Effector CD4-positive, alpha-beta T cell (primary cell): ENCODE measurements around the gene FSTL5.

ENCODE experiments used
- DNase-seq: peaks from one replicate; pipeline ENCODE4 v3.0.0-alpha.2; 2020

FSTL5 gene

DNA sequence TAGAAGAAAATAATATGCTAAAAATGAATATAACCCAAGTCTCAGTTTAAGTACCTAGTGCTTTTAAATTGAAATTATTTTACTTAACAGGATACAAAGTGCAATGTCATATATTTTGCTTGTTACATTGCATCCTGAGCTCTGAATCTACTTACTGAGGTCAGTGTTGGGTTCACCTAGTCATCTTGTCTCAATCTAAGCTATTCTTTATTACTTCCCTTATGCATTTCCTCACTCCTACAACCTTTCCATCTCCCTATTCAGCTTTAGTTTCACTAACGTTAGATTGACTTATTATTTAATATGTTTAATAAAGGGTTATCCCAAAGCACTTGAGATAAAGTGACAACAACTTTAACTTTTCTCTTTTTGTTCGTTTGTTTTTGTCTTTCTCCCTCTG, 483.7 kb downstream of the FSTL5 start:
- no peak for DNase-seq

DNA sequence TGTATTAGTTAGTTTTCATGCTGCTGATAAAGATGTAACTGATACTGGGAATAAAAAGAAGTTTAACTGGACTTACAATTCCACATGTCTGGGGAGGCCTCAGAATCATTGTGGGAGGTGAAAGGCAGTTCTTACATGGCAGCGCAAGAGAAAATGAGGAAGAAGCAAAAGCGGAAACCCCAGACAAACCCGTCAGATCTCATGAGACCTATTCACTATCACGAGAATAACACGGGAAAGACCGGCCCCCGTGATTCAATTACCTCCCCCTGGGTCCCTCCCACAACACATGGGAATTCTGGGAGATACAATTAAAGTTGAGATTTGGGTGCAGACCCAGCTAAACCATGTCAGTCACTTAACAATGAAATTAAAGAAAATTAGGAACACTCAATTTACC, 499.1 kb downstream of the FSTL5 start:
- no peak for DNase-seq

DNA sequence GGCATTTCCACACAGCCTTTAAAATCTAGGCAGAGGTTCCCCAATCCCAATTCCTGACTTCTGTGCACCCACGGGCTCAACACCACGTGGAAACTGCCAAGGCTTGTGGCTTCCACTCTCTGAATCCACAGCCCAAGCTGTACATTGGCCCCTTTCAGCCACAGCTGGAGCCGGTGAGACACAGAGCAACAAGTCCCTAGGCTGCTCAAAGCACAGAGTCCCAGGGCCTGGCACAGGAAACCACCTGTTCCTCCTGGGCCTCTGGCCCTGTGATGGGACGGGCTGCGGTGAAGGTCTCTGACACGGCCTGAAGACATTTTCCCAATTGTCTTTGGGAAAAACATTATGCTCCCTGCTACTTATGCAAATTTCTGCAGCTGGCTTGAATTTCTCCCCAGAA, 500.0 kb downstream of the FSTL5 start:
- DNase-seq, result no peak

DNA sequence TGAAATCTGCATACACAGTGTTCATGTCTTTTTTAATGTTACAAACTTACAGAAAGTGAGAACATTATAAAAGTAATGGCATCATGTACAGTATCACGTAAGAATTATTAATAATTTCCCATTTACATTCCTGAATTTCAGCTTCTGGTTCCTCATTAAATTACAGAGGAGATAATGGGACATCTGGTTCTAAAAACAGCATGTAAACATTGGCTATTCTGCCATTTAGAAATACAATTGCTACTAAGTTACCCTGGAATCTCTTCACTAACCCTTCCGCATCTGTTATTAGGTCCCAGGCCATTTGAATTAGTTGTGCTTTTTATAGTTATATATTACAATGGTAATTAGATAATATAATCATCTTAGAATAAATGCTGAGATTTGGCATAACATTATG, 505.1 kb downstream of the FSTL5 start:
- no peak for DNase-seq

DNA sequence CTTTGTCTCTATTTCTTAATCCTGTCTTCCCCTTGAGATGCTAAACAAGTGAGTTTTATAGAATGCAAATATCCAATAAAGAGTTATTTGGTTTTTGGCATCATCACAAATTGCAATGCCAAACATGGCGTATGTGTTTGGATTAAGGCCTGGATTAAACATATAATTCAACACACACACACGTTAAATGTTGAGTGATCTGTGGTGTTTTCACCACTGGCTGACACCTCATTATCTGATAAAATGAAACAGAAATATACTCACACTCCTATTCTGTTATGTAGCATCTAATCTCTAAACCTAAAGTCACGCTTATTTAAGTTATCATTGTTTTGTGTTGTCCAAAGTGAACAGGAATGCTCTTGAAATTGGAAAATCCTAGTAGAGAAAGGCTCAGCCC, 506.2 kb downstream of the FSTL5 start:
- no peak for DNase-seq

DNA sequence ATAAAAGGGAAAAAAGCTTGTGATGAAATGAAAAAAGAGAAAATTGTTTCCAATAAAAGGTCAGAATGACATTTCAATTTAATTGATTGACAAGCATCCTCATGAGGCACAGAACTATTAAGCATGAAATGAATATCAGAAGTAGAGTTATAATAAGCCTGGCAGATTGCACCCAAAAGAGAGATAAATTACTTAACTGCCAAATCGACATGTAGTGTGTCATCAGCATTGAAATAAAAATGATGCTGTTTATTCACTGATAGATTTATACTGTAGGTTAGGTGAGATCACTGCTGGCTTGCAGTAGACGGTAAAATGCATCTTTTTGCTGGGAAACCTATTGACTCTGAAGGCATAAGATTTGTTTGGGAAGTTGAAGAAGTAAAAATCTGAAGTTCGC, 507.2 kb downstream of the FSTL5 start:
- DNase-seq, result no peak

DNA sequence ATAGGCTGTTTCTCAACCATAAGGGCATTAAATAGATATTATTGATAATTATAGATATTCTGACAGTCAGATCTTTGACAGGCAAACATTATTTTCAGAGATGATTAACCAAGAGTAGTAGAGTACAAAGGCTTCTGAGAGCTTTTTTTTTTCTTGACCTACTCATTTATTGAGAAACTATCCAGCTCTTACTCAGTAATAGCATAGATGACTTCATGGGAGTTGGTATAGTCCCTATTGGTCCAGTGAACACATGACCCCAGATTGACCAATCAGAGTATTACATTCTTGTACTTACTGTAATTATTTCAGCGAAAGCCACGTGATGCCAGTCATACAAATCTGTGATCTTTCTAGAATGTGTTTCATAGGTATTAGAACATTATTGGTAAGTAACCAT, 508.7 kb downstream of the FSTL5 start:
- DNase-seq, result no peak

DNA sequence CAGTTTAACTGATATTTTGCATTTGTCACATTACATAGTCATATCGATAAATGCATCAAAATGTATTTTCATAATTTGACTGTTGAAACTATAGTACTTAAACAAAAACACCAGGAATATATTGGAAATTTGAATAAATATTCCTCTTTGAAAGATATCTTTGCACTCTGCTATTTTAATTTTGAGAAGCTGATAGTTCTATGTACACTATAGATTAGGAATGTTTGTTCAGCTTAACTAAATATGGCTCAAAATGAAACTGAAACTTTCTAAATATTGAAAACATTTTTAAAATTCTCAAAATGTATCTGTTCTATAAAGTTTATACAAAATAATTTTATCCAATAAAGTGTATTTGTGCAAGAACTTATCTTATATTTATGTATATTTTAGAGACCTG, 510.1 kb downstream of the FSTL5 start:
- no peak for DNase-seq

DNA sequence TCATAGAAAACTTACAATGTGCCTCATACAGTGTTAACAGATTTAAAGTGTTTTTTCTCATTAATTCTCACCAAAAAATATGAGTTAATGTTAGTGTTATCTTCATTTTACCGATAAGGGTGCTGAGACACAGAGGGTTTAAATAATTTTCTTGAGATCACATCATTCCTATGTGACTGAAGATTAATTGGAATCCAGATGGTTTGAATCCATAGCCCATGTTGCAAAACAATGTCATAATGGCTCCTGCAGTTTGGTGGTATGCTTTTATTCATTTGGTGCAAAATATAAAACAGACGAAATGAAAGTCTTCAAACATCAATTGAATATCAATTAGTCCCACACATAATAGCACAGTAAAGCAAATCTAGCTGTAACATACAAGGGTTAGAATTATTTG, 512.2 kb downstream of the FSTL5 start:
- DNase-seq, result no peak

DNA sequence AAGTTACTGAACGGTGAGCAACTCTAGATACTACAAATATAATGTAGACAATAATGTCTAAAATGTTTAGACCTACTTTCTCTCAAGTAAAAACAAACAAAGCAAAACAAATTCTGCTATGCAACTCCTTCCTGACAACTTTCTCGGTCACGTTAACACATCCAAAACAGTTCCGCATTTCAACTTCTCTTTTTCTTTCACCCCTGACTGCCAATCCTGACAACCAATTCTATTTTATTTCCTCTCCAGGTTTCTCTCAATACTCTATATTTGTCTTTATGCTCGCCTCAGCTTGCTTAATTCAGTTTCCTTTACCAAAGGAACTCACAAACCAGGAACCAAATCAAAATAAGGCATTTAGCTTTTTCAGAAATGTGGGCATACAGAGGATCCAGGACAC, 513.0 kb downstream of the FSTL5 start:
- DNase-seq, result no peak

DNA sequence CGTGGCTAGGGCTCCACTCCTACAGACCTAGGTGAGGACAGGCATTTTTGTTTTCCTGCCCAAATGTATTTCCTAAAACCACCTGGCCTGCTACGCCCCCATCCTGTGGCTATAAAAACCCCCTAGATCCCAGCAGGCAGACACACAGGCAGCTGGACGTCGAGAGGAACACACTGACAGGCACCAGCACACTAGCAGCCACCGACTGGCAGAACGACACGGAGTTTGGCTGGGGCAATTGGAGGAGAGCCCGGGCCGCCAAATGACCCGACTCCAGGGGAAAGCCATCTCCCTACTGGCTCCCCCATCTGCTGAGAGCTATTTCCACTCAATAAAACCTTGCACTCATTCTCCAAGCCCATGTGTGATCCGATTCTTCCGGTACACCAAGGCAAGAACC, 516.0 kb downstream of the FSTL5 start:
- DNase-seq, result no peak

DNA sequence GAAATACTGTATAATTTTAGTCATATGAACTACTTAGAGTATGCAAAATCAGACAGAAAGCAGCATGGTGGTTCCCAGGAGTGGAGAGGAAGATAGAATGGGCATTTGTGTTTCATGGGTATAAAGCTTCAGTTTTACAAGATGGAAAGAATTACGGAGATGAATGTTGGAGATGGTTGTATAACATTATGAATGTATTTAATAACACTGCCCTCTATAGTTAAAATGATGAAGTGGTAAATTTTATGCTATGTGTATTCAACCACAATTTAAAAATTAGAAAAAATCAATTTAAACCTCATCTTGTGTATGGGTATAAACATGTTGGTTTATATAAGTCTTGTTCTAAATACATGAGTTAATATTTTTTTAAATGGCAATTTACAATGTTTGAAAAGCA, 521.1 kb downstream of the FSTL5 start:
- DNase-seq, result no peak

DNA sequence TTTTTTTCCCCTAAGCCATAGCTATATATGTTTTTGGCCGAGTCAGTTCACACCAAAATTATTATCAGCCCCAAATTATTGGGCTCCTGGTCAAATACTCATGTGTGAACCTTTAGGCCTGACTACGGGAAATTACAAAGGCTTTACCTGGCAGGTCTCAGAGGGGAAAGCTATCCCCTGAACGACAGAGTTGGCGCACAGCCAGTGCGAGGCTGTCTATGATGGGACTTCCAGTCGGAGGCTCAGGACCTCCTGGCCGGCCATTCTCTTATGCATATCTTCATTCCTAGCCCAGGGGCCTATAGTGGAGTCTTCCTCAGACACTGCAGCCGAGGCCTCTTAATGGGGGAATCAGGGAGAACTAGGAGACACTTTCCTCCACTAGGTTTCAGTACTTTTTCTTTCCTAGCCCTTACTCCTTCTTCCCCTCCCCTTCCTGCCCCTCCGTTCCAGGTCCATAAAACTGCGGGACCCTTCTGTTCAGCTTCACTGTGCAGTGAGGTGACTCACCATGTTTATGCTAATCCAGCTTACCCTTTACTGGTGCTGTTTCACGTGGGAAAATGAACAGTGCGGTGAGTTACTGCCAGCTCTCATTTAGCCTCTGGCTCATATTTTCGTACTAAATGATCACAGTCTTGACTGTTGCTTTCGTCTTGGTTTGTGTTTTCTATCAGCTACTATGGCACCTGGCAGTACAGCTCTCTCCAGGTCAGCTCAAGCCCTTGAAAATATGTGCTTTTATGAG, 533.9 kb downstream of the FSTL5 start:
- DNase-seq, result no peak

DNA sequence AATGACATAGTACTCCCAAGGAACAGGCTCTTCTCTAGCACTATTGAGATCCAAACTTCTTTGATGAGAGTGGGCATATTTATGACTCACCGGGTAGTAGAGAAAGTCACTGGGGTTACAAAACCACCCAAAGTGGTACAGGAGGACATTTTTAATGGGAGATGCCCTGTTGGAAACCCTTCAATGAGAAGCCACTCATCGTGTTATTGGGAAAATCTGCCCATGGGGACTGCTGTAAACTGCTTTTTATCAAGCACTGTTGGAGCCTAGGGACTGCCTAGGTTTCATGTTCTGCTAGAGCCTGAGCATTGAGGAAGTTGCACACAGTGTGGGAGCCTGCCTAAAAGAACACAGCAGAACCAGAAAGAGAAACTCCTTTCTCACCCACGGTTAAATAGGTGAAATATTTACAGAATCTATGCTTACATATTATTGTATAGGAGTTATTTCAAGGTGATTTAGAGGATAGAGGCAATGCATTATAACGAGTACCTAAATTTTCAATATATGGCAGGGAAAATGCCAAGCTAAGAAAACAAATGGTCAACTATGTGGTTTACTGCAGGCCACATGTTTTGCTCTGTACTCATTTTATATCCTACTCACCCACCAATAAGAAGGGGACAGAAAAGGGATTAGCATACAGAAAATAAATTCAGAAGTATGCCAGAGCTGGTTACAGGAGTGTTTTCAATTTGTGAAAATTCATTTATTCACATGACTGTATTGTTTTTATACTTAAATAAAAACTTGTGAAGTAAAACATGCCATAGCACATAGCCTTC, 559.1 kb downstream of the FSTL5 start:
- DNase-seq, result no peak

DNA sequence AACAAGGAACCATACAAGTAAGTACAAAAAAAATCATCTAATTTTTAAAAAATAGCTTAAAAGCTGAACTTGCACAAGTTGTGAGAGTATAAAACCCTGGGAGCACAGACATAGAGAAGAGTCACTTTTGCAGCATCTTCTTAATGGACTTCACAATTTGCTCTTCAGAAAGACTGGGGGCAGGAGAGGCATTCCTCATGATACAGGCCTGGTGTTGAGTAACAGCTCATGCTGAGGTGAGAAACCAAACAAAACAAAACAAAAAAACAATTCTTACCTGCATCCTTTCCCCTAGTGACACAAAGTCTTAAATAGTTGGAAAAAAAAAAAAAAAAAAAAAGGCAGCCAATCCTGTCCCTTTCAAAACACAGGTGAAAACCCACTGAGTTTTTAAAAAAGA, 562.8 kb downstream of the FSTL5 start:
- DNase-seq, result no peak

DNA sequence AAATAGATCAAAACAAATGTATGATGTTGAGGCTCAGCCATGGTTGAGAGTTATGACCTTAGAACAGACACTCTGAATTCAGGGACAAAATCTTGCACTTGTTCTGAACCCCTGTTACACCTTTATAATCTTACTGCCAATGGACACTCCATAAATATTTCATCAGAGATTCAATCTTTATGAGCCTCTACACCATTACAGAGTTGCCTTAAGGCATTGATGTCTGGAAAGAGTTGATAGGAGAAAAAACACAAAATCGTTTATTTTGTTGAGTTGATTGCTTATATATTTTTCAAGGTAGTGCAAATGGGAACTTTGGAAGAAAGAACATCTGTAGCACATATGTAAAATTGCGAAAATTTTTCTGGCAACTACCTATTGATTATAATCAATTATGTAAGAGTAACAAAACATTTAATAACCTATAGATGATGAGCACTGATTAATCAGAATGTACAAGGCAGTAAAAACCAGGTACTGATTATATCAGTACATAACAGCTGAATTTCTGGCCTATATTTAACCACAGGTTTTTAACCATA, 568.5 kb downstream of the FSTL5 start:
- no peak for DNase-seq

DNA sequence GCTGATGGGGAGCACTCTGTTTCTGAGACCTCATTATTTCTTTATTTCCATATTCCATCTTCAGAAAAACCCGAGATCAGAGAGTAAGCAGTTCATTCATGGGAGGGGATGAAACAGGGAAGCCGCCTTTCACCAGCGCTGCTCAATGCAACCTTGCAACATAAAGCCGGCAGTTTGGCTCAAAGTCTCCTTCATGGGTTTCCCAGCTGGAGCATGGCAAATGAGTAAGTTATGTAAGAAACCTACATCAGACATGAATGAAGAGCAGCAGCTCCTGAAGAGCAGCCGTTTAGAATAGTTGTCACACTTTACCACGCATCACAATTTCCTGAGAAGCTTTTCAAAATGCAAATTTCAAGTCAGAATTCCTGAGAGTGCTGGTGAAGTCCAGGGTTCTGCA, 578.8 kb downstream of the FSTL5 start:
- no peak for DNase-seq

DNA sequence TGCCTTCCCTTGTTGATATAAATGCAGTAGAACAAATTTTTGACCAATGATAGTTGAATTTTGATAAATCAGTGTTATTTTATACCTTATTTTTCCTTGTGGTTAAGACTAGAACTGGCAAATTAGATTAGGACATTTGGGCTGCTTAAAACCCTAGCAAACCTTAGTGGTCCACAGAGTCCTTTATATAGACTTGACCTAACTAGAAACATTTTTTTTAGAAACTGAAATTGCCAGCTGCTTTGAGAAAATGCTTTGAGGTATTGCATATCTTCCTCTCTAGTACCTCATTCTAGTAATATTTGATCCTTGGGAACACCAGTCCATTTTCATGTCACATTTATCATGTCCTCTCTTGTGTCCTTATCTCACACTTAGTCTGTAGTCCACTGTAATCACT, 580.3 kb downstream of the FSTL5 start:
- no peak for DNase-seq

DNA sequence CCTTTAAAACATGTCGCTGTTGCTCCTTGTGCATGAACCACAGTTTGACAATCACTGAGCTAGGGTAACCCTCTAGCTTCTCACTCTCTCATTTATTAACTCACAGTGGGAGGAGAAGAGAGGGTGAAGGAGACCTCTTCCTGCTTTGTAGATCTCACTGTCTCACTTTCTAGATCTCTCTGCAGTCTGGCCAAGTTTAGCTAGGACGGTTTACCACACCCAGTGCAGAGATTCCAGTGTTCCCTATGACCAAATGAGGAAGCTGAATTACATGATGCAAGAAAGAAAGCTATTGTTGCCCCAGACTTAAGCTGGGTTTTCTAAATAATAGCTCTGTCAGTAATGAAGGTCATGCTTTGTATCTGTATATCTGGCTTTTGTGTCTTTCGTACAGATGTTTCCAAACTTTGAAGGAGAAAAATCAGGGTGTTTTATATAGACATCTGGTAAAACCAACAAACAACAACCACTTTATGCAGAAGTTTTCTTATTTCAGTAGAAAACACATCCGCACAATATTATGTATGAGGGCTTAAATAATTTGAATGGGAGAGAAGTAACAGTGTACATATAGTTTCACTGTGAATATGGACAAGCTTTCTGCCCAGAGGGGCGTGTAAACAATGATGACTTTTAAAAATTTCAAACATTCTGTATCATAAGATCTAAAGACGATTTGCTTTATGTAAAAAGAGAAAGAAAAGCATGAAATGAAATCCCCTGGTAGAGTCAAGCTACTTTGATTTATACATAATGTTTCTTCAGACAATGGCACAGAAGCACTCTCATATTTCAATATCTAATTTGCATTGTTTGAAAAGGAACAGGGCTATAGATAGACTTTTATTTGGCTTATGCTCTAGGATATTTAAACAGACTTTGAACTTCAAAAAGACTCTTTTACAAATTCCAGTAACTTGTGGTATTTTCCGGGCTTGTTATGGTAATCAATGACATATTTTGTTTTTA, 582.3 kb downstream of the FSTL5 start:
- no peak for DNase-seq

DNA sequence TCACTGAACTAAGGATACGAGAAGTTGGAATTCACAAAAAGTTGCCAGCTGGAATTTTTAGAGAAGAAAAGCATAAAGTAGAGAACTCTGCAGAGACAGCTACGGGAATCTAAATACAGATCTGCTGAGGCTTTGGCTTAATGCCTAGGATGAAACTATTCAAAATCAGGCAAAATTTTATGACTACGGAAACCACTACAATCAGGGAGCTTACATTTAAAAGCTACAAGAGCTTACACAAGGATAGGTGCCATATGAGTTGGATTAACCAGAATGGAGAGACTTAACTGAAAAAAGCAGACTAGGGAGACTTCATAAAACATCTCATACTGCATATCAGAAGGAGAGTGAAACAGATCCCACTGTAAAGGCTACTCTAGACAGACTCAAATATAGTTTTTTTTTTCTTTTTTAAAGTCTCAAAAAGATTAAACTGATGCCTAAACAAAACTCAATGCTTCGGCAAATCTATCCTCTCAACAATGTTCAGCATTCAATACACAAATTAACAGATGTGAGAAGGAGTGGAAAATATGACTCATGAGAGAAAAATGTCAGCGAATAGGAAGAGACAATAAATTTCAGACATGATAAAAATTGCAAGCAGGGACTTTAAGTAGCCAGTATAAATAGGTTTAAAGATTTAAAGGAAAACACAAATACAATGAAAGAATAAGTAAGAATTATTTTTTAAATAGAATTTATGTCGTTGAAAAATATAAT, 586.1 kb downstream of the FSTL5 start:
- no peak for DNase-seq

DNA sequence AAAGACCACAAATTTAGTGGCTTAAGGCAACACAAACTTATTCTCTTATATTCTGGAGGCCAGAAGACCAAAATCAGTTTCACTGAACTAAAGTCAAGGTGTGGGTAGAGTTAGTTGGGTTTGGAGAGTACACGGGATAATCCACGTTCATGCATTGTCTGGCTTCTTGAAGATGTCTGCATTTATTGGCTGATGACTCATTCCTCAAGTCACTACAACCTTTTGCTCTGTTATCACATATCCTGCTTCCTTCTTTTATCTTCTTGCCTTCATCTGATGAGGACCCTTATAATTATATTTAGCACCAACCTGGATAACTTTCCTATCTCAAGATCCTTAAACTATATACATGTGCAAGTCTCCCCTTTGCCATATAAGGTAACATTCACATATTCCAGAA, 590.0 kb downstream of the FSTL5 start:
- no peak for DNase-seq

DNA sequence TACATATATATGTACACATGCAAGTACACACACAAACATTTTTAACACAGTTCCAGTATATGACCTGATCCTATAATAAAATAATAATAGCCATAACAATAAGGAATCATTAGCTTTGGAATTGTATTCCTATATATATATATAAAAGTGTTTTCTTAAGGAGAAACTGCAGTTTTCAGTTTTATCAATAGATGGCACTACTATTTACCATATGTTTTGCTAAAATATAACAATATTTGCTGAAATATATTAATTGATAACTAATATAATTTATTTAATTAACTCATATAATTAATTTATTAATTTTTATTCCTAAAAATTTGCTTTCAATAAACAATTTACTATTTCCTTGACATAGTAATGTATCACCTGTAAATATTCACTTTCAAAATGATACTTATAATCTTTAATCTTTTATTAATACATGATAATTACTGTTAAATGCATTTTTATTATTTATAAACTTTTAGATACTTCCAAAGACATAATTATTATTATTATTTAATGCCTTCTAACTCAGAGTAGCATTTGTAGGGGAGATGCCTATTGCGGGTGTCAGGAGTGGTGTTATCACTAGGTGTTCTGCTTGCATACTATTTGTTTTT, 599.5 kb downstream of the FSTL5 start:
- no peak for DNase-seq
